GM19395 (cell line): ENCODE results near the gene PGM1.

Experiments used
- ATAC-seq: cut with Tn5 transposase; IDR thresholded peaks from one replicate; pipeline ENCODE4 v1.9.1; 2021; ENCODE audit warnings: mild to moderate bottlenecking, moderate library complexity; ENCODE audit not compliant: unreplicated experiment

The PGM1 gene

DNA sequence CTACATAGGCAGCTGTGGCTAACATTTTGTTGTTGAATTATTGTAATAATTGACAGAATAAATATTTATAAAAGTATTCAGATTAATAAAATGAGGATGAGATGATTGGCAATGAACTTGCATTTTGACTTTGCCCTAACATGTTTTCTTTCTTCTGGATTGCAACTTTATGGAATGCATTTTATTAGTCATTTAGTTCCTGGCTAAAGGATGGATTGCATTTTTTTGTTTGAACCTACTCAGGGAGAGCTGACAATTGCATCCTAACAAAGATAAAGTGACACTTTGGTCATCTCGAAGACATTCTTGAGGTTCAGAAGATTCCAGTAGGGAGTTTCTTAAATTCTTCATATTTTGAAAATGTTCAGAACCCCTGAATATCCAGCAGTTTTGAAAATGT is 37.5 kb downstream of the PGM1 start:
- ATAC-seq: no peak

- ATAC-seq: no peak
Observed at GRCh38 chr1:63632110-63632509, 38.9 kb downstream of the PGM1 start.

DNA sequence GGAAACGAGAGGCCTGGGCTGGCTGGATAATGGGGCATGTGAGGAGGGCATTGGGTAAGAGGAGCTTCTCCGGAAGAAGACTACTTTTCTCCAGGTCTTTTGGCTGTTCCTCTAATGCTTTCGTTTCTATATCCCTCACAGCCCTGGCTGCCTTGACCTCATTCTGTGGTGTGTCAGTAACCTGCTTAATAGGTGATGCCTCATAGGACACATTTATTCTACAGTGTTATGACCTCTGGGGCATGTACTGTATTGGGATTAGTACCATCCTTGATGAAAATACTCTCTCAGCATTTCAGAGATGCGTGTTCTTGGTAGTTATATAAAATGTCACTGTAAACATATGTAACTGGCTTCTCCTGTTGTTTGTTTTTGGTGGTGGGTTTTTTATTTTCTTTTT is 40.1 kb downstream of the PGM1 start:
- no peak for ATAC-seq

GRCh38 chr1:63634471-63634870 is 41.3 kb downstream of the PGM1 start:
- ATAC-seq: no peak

DNA sequence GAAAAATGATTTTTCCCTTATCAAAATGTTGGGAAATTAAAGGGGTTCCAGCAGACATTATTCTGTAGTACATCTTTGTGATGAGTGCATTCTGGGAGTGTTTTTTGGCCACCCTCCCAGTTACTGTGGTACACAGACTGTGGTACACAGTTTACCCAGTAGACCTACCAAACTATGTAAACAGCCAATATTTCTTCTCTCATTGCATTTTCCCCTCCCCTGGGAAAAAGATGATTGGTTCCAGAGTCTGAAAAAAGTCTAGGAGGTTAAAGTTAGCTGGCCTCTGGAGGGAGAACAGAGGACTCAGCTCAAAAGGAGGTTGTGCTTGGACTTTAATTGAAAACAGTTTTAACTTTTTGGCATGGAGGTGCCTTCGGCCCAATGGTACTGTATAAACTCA is 42.5 kb downstream of the PGM1 start:
- ATAC-seq: no peak

DNA sequence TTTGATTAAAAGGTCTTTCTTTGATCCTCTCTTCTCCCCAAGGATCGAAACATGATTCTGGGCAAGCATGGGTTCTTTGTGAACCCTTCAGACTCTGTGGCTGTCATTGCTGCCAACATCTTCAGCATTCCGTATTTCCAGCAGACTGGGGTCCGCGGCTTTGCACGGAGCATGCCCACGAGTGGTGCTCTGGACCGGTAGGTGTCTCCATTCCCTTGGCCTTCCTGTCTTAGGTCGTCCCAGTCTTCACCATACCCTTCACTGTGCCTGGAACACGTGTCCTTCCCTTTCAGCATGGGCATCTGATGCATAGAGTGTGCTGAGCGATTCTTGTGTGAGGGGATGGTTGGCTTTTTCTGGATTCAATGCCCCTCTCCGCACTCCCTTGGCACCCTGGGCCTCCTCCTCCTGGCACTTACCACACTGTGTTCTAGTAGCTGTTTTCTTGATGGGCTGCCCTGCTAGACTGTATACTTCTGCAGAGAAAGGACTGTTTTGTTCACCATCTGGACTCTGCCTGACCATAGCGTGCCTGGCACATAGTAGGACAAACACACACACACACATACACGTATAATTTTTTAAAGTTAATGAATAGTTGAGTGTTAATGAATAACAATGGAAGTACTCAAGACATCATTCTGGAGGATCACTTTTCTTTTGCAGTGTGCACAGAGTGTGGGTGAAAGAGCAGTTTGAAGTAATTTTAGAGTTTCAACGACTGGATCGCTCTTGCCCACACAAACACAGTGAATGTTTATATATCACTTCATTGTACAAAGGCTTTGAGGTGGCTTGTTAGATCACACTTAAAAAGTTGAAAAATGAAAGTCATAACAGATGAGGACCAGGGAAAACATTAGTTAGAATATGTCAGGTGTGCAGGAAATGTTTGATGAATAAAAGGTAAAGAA is 43.2 kb downstream of the PGM1 start:
- no peak for ATAC-seq

- ATAC-seq: no peak
Observed at GRCh38 chr1:63638471-63638870, 45.3 kb downstream of the PGM1 start.

DNA sequence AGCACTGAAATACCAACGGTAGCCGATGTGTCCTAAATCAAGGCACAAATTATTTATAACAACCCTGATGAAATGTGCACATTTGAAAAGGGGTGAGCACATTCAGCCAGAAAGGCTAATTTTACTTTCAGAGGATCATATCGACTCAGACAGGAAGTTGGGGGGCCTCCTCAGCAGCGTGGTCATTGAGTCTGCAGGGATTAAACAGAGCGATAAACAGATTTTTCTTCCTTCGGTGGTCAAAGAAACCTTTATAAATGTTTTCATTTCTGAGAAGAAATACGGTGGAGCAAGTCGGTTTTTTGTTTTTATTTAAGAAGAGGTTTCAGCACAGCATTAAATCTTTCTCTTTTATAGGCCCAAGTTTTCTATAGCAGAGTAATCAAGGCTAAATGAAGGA is 45.7 kb downstream of the PGM1 start:
- ATAC-seq: no peak

DNA sequence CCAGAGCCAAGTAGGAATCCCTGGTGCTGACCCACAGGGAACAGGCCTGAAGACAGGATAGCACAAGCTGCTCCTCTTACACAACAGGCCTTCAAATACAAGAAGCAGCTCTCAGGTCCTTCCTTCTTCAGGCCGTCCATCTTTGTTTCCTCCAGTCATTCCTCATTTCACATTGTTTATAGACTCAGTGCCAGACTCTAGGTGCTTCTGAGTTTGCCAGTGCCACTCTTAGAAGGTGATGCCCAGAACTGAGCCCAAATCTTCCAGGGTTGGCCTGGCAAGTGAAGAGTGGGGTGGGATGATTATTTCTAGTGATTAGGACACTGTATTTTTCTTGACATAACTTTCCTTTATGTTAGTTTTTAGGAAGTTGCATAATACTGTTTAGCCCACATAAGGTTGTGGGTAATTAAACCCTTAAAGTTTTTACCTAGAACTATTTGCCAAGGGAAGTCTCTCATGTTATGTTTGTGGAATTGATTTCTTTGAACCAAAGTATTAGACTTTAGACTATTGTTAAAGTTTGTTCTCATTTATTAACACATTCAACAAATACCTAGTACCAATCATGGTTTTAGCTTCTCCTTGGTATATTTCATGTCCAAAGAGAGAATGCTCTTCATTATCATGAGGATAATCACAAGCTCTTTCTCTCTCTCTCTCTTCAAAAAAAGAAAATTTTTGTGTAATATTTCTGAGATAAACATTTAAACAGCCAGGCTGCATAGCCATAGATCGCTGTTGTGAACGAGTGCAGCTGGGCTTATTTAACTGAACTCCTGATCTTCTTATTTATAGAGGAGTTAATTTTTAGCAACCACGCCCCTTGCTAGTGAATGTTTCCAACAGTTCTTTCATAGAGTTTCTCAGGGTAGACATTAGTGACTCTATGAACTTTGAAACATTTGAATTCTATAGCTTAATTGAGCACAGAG is 47.7 kb downstream of the PGM1 start:
- no peak for ATAC-seq

DNA sequence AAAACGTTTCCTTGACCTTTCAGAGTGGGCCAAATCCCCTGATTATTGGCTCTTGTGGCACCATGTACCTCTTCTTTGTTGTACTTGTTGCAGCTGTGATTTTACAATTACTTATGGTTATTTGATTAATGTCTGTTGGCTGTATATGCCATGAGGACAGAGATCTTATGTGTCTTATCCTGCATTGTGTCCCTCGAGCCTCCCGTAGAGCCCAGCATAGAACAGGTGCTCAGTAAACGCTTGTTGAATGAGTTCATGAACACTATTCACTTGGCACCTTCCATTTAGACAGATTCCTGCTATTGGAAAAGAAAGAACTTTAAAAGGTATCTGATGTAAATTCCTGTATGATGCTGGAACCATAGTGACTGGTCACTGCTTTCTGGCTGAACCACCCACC is 48.4 kb downstream of the PGM1 start:
- no peak for ATAC-seq

GRCh38 chr1:63642901-63643300 is 49.7 kb downstream of the PGM1 start:
- no peak for ATAC-seq

GRCh38 chr1:63643517-63643916 is 50.3 kb downstream of the PGM1 start:
- ATAC-seq: no peak

DNA sequence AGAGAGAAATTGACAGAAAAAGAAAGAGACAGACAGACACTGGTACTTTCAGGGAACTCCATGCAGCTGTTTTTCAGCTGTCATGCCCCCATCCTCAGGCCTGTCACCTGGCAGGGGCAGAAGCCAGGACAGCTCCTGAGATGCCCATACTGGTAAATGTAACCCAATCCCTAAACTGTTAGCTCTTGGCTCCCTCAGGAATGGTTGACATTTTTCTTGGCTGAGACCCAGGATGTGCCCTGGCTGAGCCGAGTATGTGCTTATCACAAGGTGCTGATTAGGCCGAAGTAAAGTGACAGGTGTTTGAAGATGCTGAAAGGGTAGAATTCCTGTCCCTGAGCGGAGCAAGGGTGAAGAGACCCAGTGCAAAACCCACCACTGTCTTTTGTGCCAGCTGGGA is 50.7 kb downstream of the PGM1 start:
- ATAC-seq: no peak

GRCh38 chr1:63645317-63645716 is 52.1 kb downstream of the PGM1 start:
- ATAC-seq: no peak

DNA sequence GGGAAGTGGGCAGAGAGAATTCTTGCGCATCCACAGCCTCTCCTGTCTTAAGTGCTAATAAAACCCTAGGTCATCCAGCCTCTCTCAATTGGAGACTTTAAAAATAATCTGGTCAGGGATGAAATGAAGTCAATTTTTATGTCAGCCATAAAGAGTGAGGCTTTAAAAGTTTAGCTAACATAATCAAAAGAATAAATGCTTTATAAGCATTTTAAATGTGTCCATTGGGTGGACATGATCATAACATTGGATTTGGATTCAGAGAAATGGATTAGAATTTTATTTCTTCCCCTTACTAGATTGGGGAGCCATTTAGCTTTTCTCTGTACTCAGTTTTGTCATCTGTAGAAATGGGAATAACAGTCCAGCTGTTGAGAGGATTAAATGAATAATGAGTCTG is 55.5 kb downstream of the PGM1 start:
- no peak for ATAC-seq

GRCh38 chr1:63651161-63651701 is 58.0 kb downstream of the PGM1 start:
- no peak for ATAC-seq

GRCh38 chr1:63653976-63654375 is 60.8 kb downstream of the PGM1 start:
- no peak for ATAC-seq

DNA sequence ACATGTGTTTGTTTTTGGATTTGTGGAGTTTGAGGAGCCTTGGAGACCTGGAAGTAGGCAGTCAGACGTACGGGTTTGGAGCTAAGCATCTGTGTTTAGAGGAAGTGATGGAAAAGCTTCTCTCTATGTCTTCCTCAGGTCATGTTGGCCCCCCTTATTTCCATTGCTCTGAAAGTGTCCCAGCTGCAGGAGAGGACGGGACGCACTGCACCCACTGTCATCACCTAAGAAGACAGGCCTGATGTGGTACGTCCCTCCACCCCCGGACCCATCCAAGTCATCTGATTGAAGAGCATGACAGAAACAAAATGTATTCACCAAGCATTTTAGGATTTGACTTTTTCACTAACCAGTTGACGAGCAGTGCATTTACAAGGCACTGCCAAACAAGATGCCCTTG is 66.2 kb downstream of the PGM1 start:
- ATAC-seq: no peak

DNA sequence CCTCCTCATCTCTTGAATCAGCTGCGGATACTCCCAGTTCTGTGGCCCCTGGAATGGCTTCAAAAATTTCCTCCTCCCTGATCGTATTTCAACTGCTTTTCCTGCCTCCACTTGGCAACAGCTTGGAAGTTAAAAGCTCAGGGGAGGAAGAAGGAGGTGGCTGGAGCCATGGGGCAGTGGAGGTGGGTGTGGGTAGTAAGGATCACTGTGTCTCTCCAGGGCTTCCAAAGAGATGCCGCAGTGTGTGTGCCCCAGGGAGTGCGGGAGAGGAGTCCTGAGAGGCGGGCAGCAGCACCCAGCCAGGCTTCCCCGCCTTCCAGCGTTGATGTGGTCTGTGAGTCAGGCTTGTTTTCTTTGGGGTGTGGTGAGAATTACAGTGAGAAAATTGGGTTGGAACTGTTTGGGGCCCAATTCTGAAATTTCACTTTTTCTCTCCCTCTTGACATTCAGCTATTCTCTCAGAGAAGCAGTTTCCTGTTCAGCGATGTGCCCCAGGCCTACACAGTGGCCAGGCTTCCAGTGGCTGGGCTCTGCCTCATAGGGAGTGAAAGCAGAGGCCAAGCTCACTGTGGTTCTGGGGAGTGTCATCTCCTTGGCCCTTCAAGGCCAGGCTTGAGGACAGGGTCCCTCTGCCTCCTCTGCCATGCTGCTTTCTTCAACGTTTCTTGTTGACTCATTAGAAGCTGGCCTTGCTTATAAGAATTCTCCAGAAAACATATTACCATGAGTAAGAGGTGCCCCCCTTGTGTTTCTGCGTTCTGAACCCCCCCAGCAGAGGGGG is 69.0 kb downstream of the PGM1 start:
- no peak for ATAC-seq

DNA sequence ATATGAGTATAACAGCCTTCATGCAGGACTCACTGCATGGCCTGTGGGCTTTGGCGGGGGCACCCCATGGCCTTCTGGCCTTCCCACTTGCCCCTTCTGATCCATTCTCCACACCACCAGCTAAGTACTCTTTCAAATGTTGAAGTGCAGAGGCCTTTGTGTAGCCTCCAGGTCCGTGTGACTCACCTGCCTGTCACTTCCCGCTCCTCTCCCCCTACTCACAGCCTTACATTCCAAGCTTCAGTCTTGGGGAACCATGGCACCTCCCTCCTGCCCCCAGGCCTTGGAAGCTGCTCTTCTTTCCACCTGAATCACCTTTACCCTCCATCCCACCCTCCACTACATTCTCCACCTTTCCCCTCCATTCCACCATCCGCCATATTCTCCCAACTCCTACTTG is 69.6 kb downstream of the PGM1 start:
- no peak for ATAC-seq

DNA sequence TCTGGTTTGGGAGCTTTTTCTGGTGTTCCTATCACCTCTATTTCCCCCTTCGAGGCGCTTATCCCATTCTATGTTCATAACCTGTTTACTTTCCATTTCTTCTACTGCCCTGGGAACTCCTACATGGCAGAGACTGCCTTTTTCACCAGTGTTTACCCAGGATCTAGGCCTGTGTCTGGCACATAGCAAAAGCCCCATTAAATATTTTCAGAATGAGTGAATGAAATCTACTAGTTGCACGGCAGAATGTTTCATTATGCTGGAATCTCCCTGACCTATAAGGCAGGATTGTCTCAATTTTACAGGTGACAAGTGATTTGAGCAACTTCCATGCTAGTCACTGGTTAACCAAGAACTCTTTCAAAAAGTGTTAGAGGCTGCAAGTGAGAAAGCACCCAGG is 70.1 kb downstream of the PGM1 start:
- ATAC-seq: no peak
